ENCODE results near the gene CYTH2.
A peak's percentile ranks its signal among the peaks of the same experiment; 100 is the strongest.

Gene CYTH2

GRCh38 chr19:48500830-48501493 lies 31.8 kb downstream of the CYTH2 start:
- Mint-ChIP-seq H3K9me3 (no peaks in the 10 kb centered on the region), H3K36me3 (ENCODE audit: low read depth) (no peaks in the 10 kb centered on the region), H3K27me3 (ENCODE audit: low read depth) (peaks cover 3% of the 10 kb centered on the region), H3K4me1 (ENCODE audit: low read depth) (peaks cover 5% of the 10 kb centered on the region), H3K27ac (peak overlapping the region; percentile 79), H3K4me3 (peak overlapping the region; percentile 63)
- DNase-seq (ENCODE audit: low spot score): no peak

GRCh38 chr19:48501494-48502349 lies 32.6 kb downstream of the CYTH2 start:
- no peaks in the 10 kb centered on the region for H3K36me3 Mint-ChIP-seq (ENCODE audit: low read depth)
- no peaks in the 10 kb centered on the region for H3K9me3 Mint-ChIP-seq
- peak overlapping the region; percentile 63 for H3K4me3 Mint-ChIP-seq
- peak overlapping the region; percentile 79 for H3K27ac Mint-ChIP-seq
- DNase-seq (ENCODE audit: low spot score): peak; percentile 49
- H3K4me1 Mint-ChIP-seq (ENCODE audit: low read depth): peaks cover 5% of the 10 kb centered on the region
- peaks cover 2% of the 10 kb centered on the region for H3K27me3 Mint-ChIP-seq (ENCODE audit: low read depth)

- peaks cover 2% of the 10 kb centered on the region for H3K27me3 Mint-ChIP-seq (ENCODE audit: low read depth)
Measured at GRCh38 chr19:48502350-48503018, 33.3 kb downstream of the CYTH2 start.

GRCh38 chr19:48506138-48506733 lies 37.1 kb downstream of the CYTH2 start:
- Mint-ChIP-seq H3K4me1 (ENCODE audit: low read depth) (peaks cover 10% of the 10 kb centered on the region), H3K36me3 (ENCODE audit: low read depth) (no peaks in the 10 kb centered on the region), H3K9me3 (no peaks in the 10 kb centered on the region), H3K4me3 (no peak overlapping the region), H3K27ac (no peak overlapping the region), H3K27me3 (ENCODE audit: low read depth) (no peaks in the 10 kb centered on the region)
- DNase-seq (ENCODE audit: low spot score): no peak

More at GRCh38 chr19:48502350-48503018, 33.3 kb downstream of the CYTH2 start:
- Mint-ChIP-seq H3K9me3 (no peaks in the 10 kb centered on the region), H3K27ac (no peak overlapping the region), H3K4me1 (ENCODE audit: low read depth) (peaks cover 5% of the 10 kb centered on the region), H3K4me3 (peak overlapping the region; percentile 63), H3K36me3 (ENCODE audit: low read depth) (no peaks in the 10 kb centered on the region)
- no peak for DNase-seq (ENCODE audit: low spot score)

- Mint-ChIP-seq H3K36me3 (ENCODE audit: low read depth) (no peaks in the 10 kb centered on the region), H3K9me3 (no peaks in the 10 kb centered on the region), H3K4me3 (no peak overlapping the region), H3K27me3 (ENCODE audit: low read depth) (no peaks in the 10 kb centered on the region), H3K27ac (no peak overlapping the region), H3K4me1 (ENCODE audit: low read depth) (peaks cover 5% of the 10 kb centered on the region)
- DNase-seq (ENCODE audit: low spot score): no peak
Measured at GRCh38 chr19:48507911-48508439, 38.8 kb downstream of the CYTH2 start.

- Mint-ChIP-seq H3K27ac (no peak overlapping the region), H3K27me3 (ENCODE audit: low read depth) (no peaks in the 10 kb centered on the region), H3K4me1 (ENCODE audit: low read depth) (peaks cover 6% of the 10 kb centered on the region), H3K9me3 (no peaks in the 10 kb centered on the region), H3K36me3 (ENCODE audit: low read depth) (no peaks in the 10 kb centered on the region), H3K4me3 (no peak overlapping the region)
- no peak for DNase-seq (ENCODE audit: low spot score)
Measured at GRCh38 chr19:48508729-48509411, 39.7 kb downstream of the CYTH2 start.

GRCh38 chr19:48509467-48510194 lies 40.5 kb downstream of the CYTH2 start:
- Mint-ChIP-seq H3K36me3 (ENCODE audit: low read depth) (no peaks in the 10 kb centered on the region), H3K27ac (no peak overlapping the region), H3K4me1 (ENCODE audit: low read depth) (peaks cover 7% of the 10 kb centered on the region), H3K9me3 (no peaks in the 10 kb centered on the region), H3K4me3 (no peak overlapping the region), H3K27me3 (ENCODE audit: low read depth) (no peaks in the 10 kb centered on the region)
- DNase-seq (ENCODE audit: low spot score): no peak

GRCh38 chr19:48510421-48511268 lies 41.5 kb downstream of the CYTH2 start:
- H3K9me3 Mint-ChIP-seq: no peaks in the 10 kb centered on the region
- peak overlapping the region; percentile 86 for H3K4me3 Mint-ChIP-seq
- H3K27ac Mint-ChIP-seq: no peak overlapping the region
- peaks cover 7% of the 10 kb centered on the region for H3K4me1 Mint-ChIP-seq (ENCODE audit: low read depth)
- no peaks in the 10 kb centered on the region for H3K36me3 Mint-ChIP-seq (ENCODE audit: low read depth)
- no peaks in the 10 kb centered on the region for H3K27me3 Mint-ChIP-seq (ENCODE audit: low read depth)
- DNase-seq (ENCODE audit: low spot score): peak; percentile 63

- H3K4me3 Mint-ChIP-seq: no peak overlapping the region
- no peaks in the 10 kb centered on the region for H3K9me3 Mint-ChIP-seq
- no peak for DNase-seq (ENCODE audit: low spot score)
- H3K27me3 Mint-ChIP-seq (ENCODE audit: low read depth): no peaks in the 10 kb centered on the region
- peaks cover 7% of the 10 kb centered on the region for H3K4me1 Mint-ChIP-seq (ENCODE audit: low read depth)
- no peak overlapping the region for H3K27ac Mint-ChIP-seq
- H3K36me3 Mint-ChIP-seq (ENCODE audit: low read depth): no peaks in the 10 kb centered on the region
Measured at GRCh38 chr19:48511321-48511731, 42.2 kb downstream of the CYTH2 start.

GRCh38 chr19:48511800-48512503 lies 42.8 kb downstream of the CYTH2 start, which contains the start of gene LMTK3:
TSS of gene LMTK3 (minus strand) at chr19:48511835. CDS start at chr19:48511576, 259 bp downstream.
- no peaks in the 10 kb centered on the region for H3K36me3 Mint-ChIP-seq (ENCODE audit: low read depth)
- no peaks in the 10 kb centered on the region for H3K27me3 Mint-ChIP-seq (ENCODE audit: low read depth)
- H3K9me3 Mint-ChIP-seq: no peaks in the 10 kb centered on the region
- H3K4me3 Mint-ChIP-seq: peak within 1 kb of the TSS; percentile 86
- H3K4me1 Mint-ChIP-seq (ENCODE audit: low read depth): peaks cover 7% of the 10 kb centered on the region
- H3K27ac Mint-ChIP-seq: no peak within 1 kb of the TSS
- peak; percentile 57 for DNase-seq (ENCODE audit: low spot score)

GRCh38 chr19:48512504-48513288 lies 43.5 kb downstream of the CYTH2 start:
- Mint-ChIP-seq H3K4me3 (no peak overlapping the region), H3K27me3 (ENCODE audit: low read depth) (no peaks in the 10 kb centered on the region), H3K9me3 (no peaks in the 10 kb centered on the region), H3K4me1 (ENCODE audit: low read depth) (peaks cover 7% of the 10 kb centered on the region), H3K27ac (no peak overlapping the region), H3K36me3 (ENCODE audit: low read depth) (no peaks in the 10 kb centered on the region)
- DNase-seq (ENCODE audit: low spot score): no peak

All from T-helper 2 cell treated with Interferon-gamma antibody and Interleukin-4, amounts not matched to agents 5 μg/mL and 100 μg/mL, for 36 hours (primary cell).